GM12874 (cell line): ENCODE results near the gene KDM5C.

Experiments used
- CTCF ChIP-seq: IDR thresholded peaks from 2 replicates; pipeline ENCODE4 v1.5.1; 2011; ENCODE audit warnings: low read depth, mild to moderate bottlenecking, control low read depth, low read length, moderate library complexity; ENCODE audit not compliant: insufficient read depth

The KDM5C gene

GRCh38 chrX:53224860-53225797 is at the start of gene KDM5C:
Gene KDM5C (minus strand): TSS chrX:53225207. CDS start chrX:53224889, 318 bp downstream.
- no peak for TF ChIP-seq CTCF

GRCh38 chrX:53272808-53273337 is 47.9 kb upstream of the KDM5C start:
- no peak for TF ChIP-seq CTCF

- TF ChIP-seq CTCF, result no peak
Measured at GRCh38 chrX:53269536-53270107, 44.6 kb upstream of the KDM5C start.

GRCh38 chrX:53268173-53268572 is 43.2 kb upstream of the KDM5C start:
- no peak for TF ChIP-seq CTCF

- TF ChIP-seq CTCF, result no peak
Measured at GRCh38 chrX:53266914-53267313, 41.9 kb upstream of the KDM5C start.

- no peak for TF ChIP-seq CTCF
Measured at GRCh38 chrX:53265771-53266574, 41.0 kb upstream of the KDM5C start.
